Peyer's patch (tissue), 4 donors: Measurements from ENCODE around the gene MAMSTR. TPM values are rescaled to one million over a fixed set of nuclear protein-coding genes. Genes with fewer than 3 reads are reported as not detected.

Experiments used
- DNase-seq, 3 donors: peaks; one replicate each; pipeline ENCODE4 v3.0.0-alpha.2; 2017 to 2019
- H3K27ac ChIP-seq, 4 donors: fragments of 200-600 bp; sonication (generic); one replicate each; pipeline ENCODE4 v1.5.1; 2016 to 2019
- H3K27me3 ChIP-seq, 2 donors: fragments of 200-600 bp; sonication (generic); one replicate each; pipeline ENCODE4 v1.5.1; 2019
- H3K36me3 ChIP-seq, 3 donors: fragments of 200-600 bp; sonication (generic); one replicate each; pipeline ENCODE4 v1.5.1; 2016 to 2019
- H3K4me1 ChIP-seq, 4 donors: fragments of 200-600 bp; sonication (generic); one replicate each; pipeline ENCODE4 v1.5.1; 2016 to 2019
- H3K4me3 ChIP-seq, 4 donors: fragments of 200-600 bp; sonication (generic); 1 replicate in 3 of 4; 2 replicates in 1 of 4; pipeline ENCODE4 v1.5.1; 2016 to 2019; ENCODE audit warnings: mild to moderate bottlenecking in 1 of 4
- H3K9me3 ChIP-seq, 4 donors: fragments of 200-600 bp; sonication (generic); one replicate each; pipeline ENCODE4 v1.5.1; 2016 to 2019; ENCODE audit warnings: mild to moderate bottlenecking in 1 of 4
- CTCF ChIP-seq, 6 experiments: fragments of 450-650 bp in 4 of 6; fragments of 200-600 bp in 2 of 6; sonication (generic) in 1 of 6; IDR thresholded peaks; one replicate each; pipeline ENCODE4 v1.5.1; 2017 to 2019; ENCODE audit warnings: antibody characterized with exemption in 6 of 6, mild to moderate bottlenecking in 3 of 6, moderate library complexity in 1 of 6
- POLR2A ChIP-seq, 2 donors: fragments of 450-650 bp; IDR thresholded peaks; one replicate each; pipeline ENCODE4 v1.5.1; 2017; ENCODE audit warnings: antibody characterized with exemption in 2 of 2, mild to moderate bottlenecking in 2 of 2, moderate library complexity in 2 of 2
- total RNA-seq, 4 donors: library from RNA; depleted of rRNA; stranded (reverse); fragments of >200 nt; gene quantifications; one replicate each; pipeline ENCODE4 v1.1.0, GENCODE V29; 2016

Gene MAMSTR
- total RNA-seq, 4 donors from 2014 or later = 0.70 to 1.1 TPM; not detected in 2

- TF ChIP-seq CTCF (IDR thresholded peaks at IDR 0.05) (no peak), POLR2A (IDR thresholded peaks at IDR 0.05) (no peak)
- peak within 1 kb of the TSS in 2 of 4 donors; percentile 61 to 72 for H3K27ac ChIP-seq
- no peaks in the 10 kb centered on the region for H3K9me3 ChIP-seq
- peak; percentile 32 to 73 (median 64) for DNase-seq
- peaks cover 0 to 1% (median 0%) of the 10 kb centered on the region in 4 donors for H3K4me1 ChIP-seq
- no peaks in the 10 kb centered on the region for H3K36me3 ChIP-seq
- H3K4me3 ChIP-seq = peak within 1 kb of the TSS in 3 of 4 donors; percentile 32 to 42 (median 39)
- H3K27me3 ChIP-seq = no peaks in the 10 kb centered on the region
These were observed 27.4 kb upstream of the MAMSTR start, which contains the start of gene IZUMO1 for GRCh38 chr19:48746738-48747575. Gene IZUMO1, minus strand, starts transcription at chr19:48746909. Its CDS starts 1,050 bp downstream, at chr19:48745859.

DNA sequence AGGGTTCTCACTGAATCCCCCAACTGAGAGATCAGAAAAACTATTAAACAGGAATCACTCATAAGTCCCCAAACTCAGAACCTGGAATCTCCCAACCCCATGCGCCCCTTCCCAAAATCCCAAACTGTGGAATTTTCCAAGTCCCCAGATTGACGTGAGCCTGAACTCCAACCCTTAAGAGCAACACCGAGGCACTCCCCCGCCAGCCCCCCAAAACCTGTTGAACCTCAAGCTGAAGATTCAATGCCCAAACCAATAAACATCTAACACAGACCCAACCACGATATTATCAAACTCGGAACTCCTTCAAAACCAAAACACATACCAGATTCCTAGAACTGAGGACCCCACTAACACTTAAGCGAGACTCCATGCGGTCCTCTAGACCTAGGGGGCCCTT, 26.6 kb upstream of the MAMSTR start:
- peaks cover 0 to 5% (median 0%) of the 10 kb centered on the region in 4 donors for H3K4me1 ChIP-seq
- no peak for DNase-seq
- no peaks in the 10 kb centered on the region for H3K9me3 ChIP-seq
- TF ChIP-seq CTCF (IDR thresholded peaks at IDR 0.05) = no peak
- TF ChIP-seq POLR2A (IDR thresholded peaks at IDR 0.05) = no peak
- H3K27me3 ChIP-seq = no peaks in the 10 kb centered on the region
- no peak overlapping the region for H3K27ac ChIP-seq
- H3K36me3 ChIP-seq = no peaks in the 10 kb centered on the region
- H3K4me3 ChIP-seq = no peak overlapping the region

DNA sequence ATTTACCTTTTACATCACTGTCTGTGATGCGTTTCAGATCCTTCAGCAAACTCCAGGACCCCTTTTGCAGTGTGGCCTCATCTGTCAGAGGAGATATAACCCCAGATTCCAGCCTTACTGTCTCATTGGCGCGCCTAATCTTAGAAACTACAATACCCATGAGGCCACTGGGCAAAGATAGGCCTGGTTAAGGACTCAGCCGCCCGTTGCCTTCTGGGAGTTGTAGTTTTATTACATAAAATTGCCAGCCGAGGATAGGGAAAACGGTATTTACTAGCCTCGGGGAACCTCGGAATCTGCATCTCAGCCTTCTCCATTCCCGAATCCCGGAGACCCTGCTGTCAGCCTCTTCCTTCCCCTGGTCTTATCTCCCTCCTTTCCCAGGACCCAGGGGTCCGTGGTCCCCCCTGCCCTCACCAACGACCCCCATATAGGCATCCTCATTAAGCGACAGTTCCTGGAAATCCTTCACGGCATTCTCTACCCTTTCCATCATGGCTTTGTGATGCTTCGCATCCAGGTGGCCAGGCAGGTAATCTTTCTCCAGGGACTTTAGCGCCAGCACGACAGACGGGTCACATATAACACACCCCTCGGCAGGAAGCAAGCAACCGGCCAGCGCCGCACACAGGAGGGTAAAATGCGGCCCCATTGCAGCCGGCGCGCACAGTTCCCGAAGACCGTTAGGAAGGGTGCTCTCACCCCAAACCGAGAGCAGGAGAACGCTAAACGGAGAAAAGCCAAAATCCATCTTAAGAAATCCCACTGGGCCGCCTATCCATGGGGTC, 25.9 kb upstream of the MAMSTR start:
- Histone ChIP-seq H3K4me1 (peaks cover 0 to 12% (median 0%) of the 10 kb centered on the region in 4 donors), H3K27ac (no peak overlapping the region), H3K9me3 (no peaks in the 10 kb centered on the region), H3K4me3 (no peak overlapping the region), H3K36me3 (no peaks in the 10 kb centered on the region), H3K27me3 (no peaks in the 10 kb centered on the region)
- no peak for TF ChIP-seq CTCF (IDR thresholded peaks at IDR 0.05)
- no peak for TF ChIP-seq POLR2A (IDR thresholded peaks at IDR 0.05)
- DNase-seq = peak in 2 of 3 donors; percentile 48 to 79

DNA sequence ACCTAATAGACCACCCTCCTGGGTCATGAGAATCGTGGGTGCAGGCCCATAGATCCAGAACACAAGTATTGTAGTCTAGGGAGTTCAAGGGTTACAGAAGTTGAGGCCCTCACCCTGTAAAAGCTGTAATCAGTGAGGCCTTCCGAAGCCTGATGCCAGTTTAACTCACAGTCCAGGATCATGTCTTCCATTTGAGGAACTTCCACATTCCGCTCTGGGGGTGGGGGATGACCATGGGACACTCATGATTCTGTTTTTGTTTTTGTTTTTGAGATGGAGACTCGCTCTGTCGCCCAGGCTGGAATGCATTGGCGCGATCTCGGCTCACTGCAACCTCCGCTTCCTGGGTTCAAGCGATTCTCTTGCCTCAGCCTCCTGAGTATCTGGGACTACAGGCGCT, 22.6 kb upstream of the MAMSTR start:
- TF ChIP-seq CTCF (IDR thresholded peaks at IDR 0.05) (no peak), POLR2A (IDR thresholded peaks at IDR 0.05) (no peak)
- no peak overlapping the region for H3K4me3 ChIP-seq
- H3K27ac ChIP-seq = peak overlapping the region in 2 of 4 donors; percentile 76 to 77
- DNase-seq = no peak
- H3K36me3 ChIP-seq = no peaks in the 10 kb centered on the region
- H3K4me1 ChIP-seq = peaks cover 4 to 30% (median 8%) of the 10 kb centered on the region in 4 donors
- H3K27me3 ChIP-seq = no peaks in the 10 kb centered on the region
- no peaks in the 10 kb centered on the region for H3K9me3 ChIP-seq

GRCh38 chr19:48741129-48741999, 21.8 kb upstream of the MAMSTR start:
- Histone ChIP-seq H3K4me1 (peaks cover 4 to 30% (median 8%) of the 10 kb centered on the region in 4 donors), H3K9me3 (no peaks in the 10 kb centered on the region), H3K27me3 (no peaks in the 10 kb centered on the region), H3K4me3 (no peak overlapping the region), H3K27ac (peak overlapping the region; percentile 14 to 77 (median 56)), H3K36me3 (no peaks in the 10 kb centered on the region)
- peak in 2 of 3 donors; percentile 78 to 81 for DNase-seq
- TF ChIP-seq POLR2A (IDR thresholded peaks at IDR 0.05) (peak; percentile 24 to 63), CTCF (IDR thresholded peaks at IDR 0.05) (no peak)
